ENCODE results near the gene ARHGAP30.
"Not testable (repeated sequence)": the region's sequence is repeated elsewhere in the genome, so short reads cannot be mapped to it uniquely, and the experiment has no call there.

The ARHGAP30 gene

GRCh38 chr1:161069731-161070270, at the start of gene ARHGAP30:
Gene ARHGAP30, minus strand, starts transcription at chr1:161069891. Its CDS starts 267 bp downstream, at chr1:161069624.
- peak; percentile 70 for DNase-seq (ENCODE audit: low read depth)

GRCh38 chr1:161117759-161118581, 48.3 kb upstream of the ARHGAP30 start, which contains the start of the genes NIT1 and PFDN2:
Gene NIT1, plus strand, starts transcription at chr1:161118105. Its CDS starts 72 bp downstream, at chr1:161118177.
Gene PFDN2, minus strand, starts transcription at chr1:161118037. Its CDS starts 11 bp downstream, at chr1:161118026.
- peak; percentile 78 for DNase-seq (ENCODE audit: low read depth)

- DNase-seq (ENCODE audit: low read depth): not testable (repeated sequence)
Observed at GRCh38 chr1:161115961-161116360, 46.3 kb upstream of the ARHGAP30 start.

- DNase-seq (ENCODE audit: low read depth): no peak
Observed at GRCh38 chr1:161115132-161115711, 45.5 kb upstream of the ARHGAP30 start.

GRCh38 chr1:161114556-161114955, 44.9 kb upstream of the ARHGAP30 start:
- DNase-seq (ENCODE audit: low read depth): no peak

- no peak for DNase-seq (ENCODE audit: low read depth)
Observed at GRCh38 chr1:161113915-161114314, 44.2 kb upstream of the ARHGAP30 start.

GRCh38 chr1:161111527-161111926, 41.8 kb upstream of the ARHGAP30 start:
- DNase-seq (ENCODE audit: low read depth): no peak

- DNase-seq (ENCODE audit: low read depth): no peak
Observed at GRCh38 chr1:161111117-161111516, 41.4 kb upstream of the ARHGAP30 start.

- DNase-seq (ENCODE audit: low read depth): no peak
Observed at GRCh38 chr1:161106431-161106830, 36.7 kb upstream of the ARHGAP30 start.

- DNase-seq (ENCODE audit: low read depth): no peak
Observed at GRCh38 chr1:161100556-161100955, 30.9 kb upstream of the ARHGAP30 start.

- DNase-seq (ENCODE audit: low read depth): no peak
Observed at GRCh38 chr1:161099090-161099802, 29.6 kb upstream of the ARHGAP30 start.

GRCh38 chr1:161098210-161099068, 28.7 kb upstream of the ARHGAP30 start, which contains the start of gene KLHDC9:
Gene KLHDC9, plus strand, starts transcription at chr1:161098361. Its CDS starts 175 bp downstream, at chr1:161098536.
- DNase-seq (ENCODE audit: low read depth): peak; percentile 30

- DNase-seq (ENCODE audit: low read depth): no peak
Observed at GRCh38 chr1:161096530-161096929, 26.8 kb upstream of the ARHGAP30 start.

GRCh38 chr1:161096015-161096414, 26.3 kb upstream of the ARHGAP30 start:
- DNase-seq (ENCODE audit: low read depth): no peak

- no peak for DNase-seq (ENCODE audit: low read depth)
Observed at GRCh38 chr1:161095230-161095629, 25.5 kb upstream of the ARHGAP30 start.

GRCh38 chr1:161094481-161094880, 24.8 kb upstream of the ARHGAP30 start:
- DNase-seq (ENCODE audit: low read depth): no peak

- DNase-seq (ENCODE audit: low read depth): peak; percentile 64
Observed at GRCh38 chr1:161092621-161093028, 22.9 kb upstream of the ARHGAP30 start.

GRCh38 chr1:161091796-161092507, 22.3 kb upstream of the ARHGAP30 start:
- no peak for DNase-seq (ENCODE audit: low read depth)

GRCh38 chr1:161091093-161091492, 21.4 kb upstream of the ARHGAP30 start:
- no peak for DNase-seq (ENCODE audit: low read depth)

GRCh38 chr1:161090617-161091016, 20.9 kb upstream of the ARHGAP30 start:
- no peak for DNase-seq (ENCODE audit: low read depth)

GRCh38 chr1:161089938-161090337, 20.2 kb upstream of the ARHGAP30 start:
- no peak for DNase-seq (ENCODE audit: low read depth)
